Kidney (tissue), 14 donors: Measurements from ENCODE around the gene TRIM52. TPM values are rescaled to one million over a fixed set of nuclear protein-coding genes. Genes with fewer than 3 reads are reported as not detected.

ENCODE experiments used
- DNase-seq, 5 donors: peaks; one replicate each; pipeline ENCODE4 v3.0.0-alpha.2; 2013 to 2020
- FAIRE-seq: peaks from 2 replicates; lab custom pipeline; 2012; peaks lifted over from hg19 to GRCh38; lab: Jason Lieb, UNC
- H3K27ac ChIP-seq, 2 donors: one replicate each; pipeline ENCODE4 v1.7.0; 2013; ENCODE audit warnings: low read depth in 2 of 2, low read length in 2 of 2, inconsistent platforms in 1 of 2
- H3K27me3 ChIP-seq: one replicate; pipeline ENCODE4 v1.7.1; 2013; ENCODE audit warnings: low read length, inconsistent platforms; ENCODE audit not compliant: control insufficient read depth, insufficient read depth
- H3K36me3 ChIP-seq, 3 donors: one replicate each; pipeline versions ENCODE4 v1.7.0 to v1.7.1; 2013; ENCODE audit warnings: low read length in 3 of 3, control low read depth in 1 of 3, inconsistent platforms in 1 of 3; ENCODE audit not compliant: insufficient read depth in 3 of 3, control insufficient read depth in 2 of 3
- H3K4me1 ChIP-seq, 3 donors: one replicate each; pipeline versions ENCODE4 v1.7.0 to v1.7.1; 2013; ENCODE audit warnings: low read length in 3 of 3, inconsistent platforms in 1 of 3, low read depth in 1 of 3; ENCODE audit not compliant: control insufficient read depth in 2 of 3, insufficient read depth in 2 of 3
- H3K4me3 ChIP-seq, 3 donors: one replicate each; pipeline versions ENCODE4 v1.7.0 to v1.8.1; 2013; ENCODE audit warnings: low read length in 3 of 3, control low read depth in 1 of 3, inconsistent platforms in 1 of 3
- H3K9ac ChIP-seq, 3 donors: one replicate each; pipeline versions ENCODE4 v1.7.0 to v1.7.1; 2013; ENCODE audit warnings: low read length in 3 of 3, control low read depth in 1 of 3, inconsistent platforms in 1 of 3
- H3K9me3 ChIP-seq, 3 donors: one replicate each; pipeline versions ENCODE4 v1.7.0 to v1.7.1; 2013; ENCODE audit warnings: low read length in 3 of 3, control low read depth in 1 of 3, inconsistent platforms in 1 of 3; ENCODE audit not compliant: control insufficient read depth in 2 of 3, insufficient read depth in 1 of 3
- intact Hi-C: fragments of 100-400 bp; cut with DNase I; formaldehyde crosslinking; loops from one replicate; pipeline ENCODE4 v1.11.1; 2022
- polyA plus RNA-seq: library from polyadenylated mRNA; stranded (reverse); fragments of 350-450 nt; fragmentation: Illumina TruSeq; extraction: RNeasy Lipid Tissue Mini Kit (QIAGEN cat#74804); gene quantifications from one replicate; pipeline ENCODE4 v1.2.3, GENCODE V29; 2014; ENCODE audit warnings: low read depth, low replicate concordance; ENCODE audit not compliant: insufficient read depth
- total RNA-seq: library from RNA; stranded (reverse); fragmentation: NEBNext Ultra II Directional; extraction: Animal tissue kit (Norgen Biotek cat#: 25700); gene quantifications from one replicate; pipeline ENCODE4 v1.2.1, GENCODE V29; 2021
- TF ChIP-seq, protein P1 (sequence below): IDR thresholded peaks from 3 replicates; pipeline ENCODE4 v1.5.1; 2012; ENCODE audit warnings: mild to moderate bottlenecking, moderate library complexity, borderline replicate concordance; ENCODE audit not compliant: insufficient read depth; ENCODE audit errors: extremely low read depth
- donor health status: control.
- donor health status: control.
- donor health status: control.
- donor health status: control.
- donor health status: control.
- donor health status: DM: yes; HTN: yes; CAD: no.
- donor health status: Normal renal cell carcinoma (clear cell type).

Gene TRIM52
- total and polyA plus RNA-seq, 2 donors from 2014 or later, result 9.7 to 18.4 TPM

DNA sequence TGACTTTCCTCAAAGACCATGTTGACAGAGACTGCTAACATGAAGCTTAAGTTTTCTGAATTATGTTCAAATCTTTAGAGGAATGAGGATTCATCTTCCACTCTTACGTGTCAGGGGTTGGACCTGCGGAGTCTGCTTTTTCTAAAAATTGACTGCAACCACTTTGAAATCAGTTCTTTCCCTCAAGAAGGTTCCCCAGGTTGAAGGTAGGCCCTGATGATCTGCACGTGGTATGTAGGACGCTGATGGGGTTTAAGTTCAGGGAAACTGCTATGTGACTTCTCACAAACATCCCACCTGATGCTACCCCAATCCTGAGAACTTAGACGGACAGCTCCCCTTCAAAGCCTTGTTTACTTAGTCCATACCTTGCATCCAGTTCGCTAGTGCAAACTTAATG is 24.5 kb downstream of the TRIM52 start:
- DNase-seq (no peak), FAIRE-seq (no peak)
- intact Hi-C loops, result no loop called here
- no peaks in the 10 kb centered on the region for H3K9me3 ChIP-seq
- TF ChIP-seq, protein P1, sequence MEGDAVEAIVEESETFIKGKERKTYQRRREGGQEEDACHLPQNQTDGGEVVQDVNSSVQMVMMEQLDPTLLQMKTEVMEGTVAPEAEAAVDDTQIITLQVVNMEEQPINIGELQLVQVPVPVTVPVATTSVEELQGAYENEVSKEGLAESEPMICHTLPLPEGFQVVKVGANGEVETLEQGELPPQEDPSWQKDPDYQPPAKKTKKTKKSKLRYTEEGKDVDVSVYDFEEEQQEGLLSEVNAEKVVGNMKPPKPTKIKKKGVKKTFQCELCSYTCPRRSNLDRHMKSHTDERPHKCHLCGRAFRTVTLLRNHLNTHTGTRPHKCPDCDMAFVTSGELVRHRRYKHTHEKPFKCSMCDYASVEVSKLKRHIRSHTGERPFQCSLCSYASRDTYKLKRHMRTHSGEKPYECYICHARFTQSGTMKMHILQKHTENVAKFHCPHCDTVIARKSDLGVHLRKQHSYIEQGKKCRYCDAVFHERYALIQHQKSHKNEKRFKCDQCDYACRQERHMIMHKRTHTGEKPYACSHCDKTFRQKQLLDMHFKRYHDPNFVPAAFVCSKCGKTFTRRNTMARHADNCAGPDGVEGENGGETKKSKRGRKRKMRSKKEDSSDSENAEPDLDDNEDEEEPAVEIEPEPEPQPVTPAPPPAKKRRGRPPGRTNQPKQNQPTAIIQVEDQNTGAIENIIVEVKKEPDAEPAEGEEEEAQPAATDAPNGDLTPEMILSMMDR, result no peak
- H3K27me3 ChIP-seq, result no peaks in the 10 kb centered on the region
- H3K27ac ChIP-seq, result no peak overlapping the region
- H3K4me3 ChIP-seq, result no peak overlapping the region
- peaks cover 0 to 1% (median under 1%) of the 10 kb centered on the region in 3 donors for H3K4me1 ChIP-seq
- H3K36me3 ChIP-seq, result peaks cover 20 to 74% (median 52%) of the 10 kb centered on the region in 3 donors
- no peak overlapping the region for H3K9ac ChIP-seq

DNA sequence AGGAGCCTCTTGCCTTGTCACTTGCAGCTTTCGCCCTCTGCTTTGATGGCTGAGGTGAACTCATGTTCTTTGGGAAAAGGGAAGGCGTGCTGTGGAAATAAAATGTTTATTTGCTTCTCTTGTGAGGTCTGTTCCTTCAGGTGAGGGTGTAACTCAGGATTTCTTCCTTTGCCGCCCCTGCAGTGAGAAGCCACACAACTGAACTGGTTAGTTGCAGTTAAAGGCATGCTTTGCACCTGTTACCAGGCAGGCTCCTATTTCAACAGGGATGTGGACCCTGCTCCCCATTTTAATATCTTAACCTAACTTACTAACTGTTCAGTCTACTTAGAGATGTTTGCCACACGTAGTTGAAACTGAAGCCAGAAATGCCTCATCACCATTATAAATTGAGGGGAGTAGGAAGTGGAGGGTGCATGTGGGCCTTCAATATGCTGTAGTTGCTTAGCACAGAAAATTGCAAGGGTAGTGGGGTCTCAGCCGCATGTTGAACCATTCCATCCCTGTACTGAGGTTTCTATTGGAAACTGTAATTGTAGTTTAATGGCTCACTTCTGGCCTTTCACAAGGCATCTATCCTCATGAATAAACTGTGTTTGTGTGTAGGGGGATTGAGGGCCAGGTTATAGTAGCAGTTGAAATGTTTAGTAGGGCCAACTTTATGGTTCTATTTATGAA is 25.1 kb downstream of the TRIM52 start:
- H3K27me3 ChIP-seq, result no peaks in the 10 kb centered on the region
- no peaks in the 10 kb centered on the region for H3K4me1 ChIP-seq
- no peaks in the 10 kb centered on the region for H3K9me3 ChIP-seq
- intact Hi-C loops, result no loop called here
- TF ChIP-seq, protein P1, result no peak
- FAIRE-seq (no peak), DNase-seq (no peak)
- H3K9ac ChIP-seq, result no peak overlapping the region
- H3K36me3 ChIP-seq, result peaks cover 20 to 74% (median 48%) of the 10 kb centered on the region in 3 donors
- H3K27ac ChIP-seq, result no peak overlapping the region
- no peak overlapping the region for H3K4me3 ChIP-seq

DNA sequence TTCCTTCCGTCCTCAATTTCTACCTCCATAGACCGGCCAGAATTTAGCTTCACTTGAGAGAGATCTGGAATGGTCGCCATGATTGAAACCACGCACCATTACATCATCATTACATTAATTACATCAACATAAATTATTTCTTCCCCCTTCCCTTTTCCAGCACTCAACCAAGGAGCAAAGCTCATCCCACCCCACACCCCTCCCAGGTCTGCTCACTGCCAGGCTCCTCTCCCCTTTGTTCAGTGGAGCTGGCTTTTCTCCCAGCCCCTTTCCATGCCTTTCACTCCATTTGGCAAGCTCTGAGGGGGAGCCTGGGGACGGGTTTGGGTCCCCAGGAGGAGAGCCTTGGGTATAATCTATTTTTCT is 25.6 kb downstream of the TRIM52 start:
- TF ChIP-seq, protein P1, result no peak

More for the DNA sequence above, 25.6 kb downstream of the TRIM52 start:
- Histone ChIP-seq H3K27ac (no peak overlapping the region), H3K4me3 (no peak overlapping the region), H3K9me3 (no peaks in the 10 kb centered on the region), H3K9ac (no peak overlapping the region), H3K4me1 (no peaks in the 10 kb centered on the region), H3K36me3 (peaks cover 20 to 74% (median 51%) of the 10 kb centered on the region in 3 donors), H3K27me3 (no peaks in the 10 kb centered on the region)
- intact Hi-C loops, result no loop called here
- FAIRE-seq (no peak), DNase-seq (no peak)
